ENCODE data around the gene VAV1. TPM values are rescaled to one million over a fixed set of nuclear protein-coding genes. Genes with fewer than 3 reads are reported as not detected.

The VAV1 gene
- total RNA-seq, 1 donor from 2014 or later, result not detected

- H3K27me3 Mint-ChIP-seq (ENCODE audit: low read depth), result peaks cover 65% of the 10 kb centered on the region
- H3K9me3 Mint-ChIP-seq, result peaks cover 25% of the 10 kb centered on the region
- H3K4me3 Mint-ChIP-seq, result no peak overlapping the region
- no peak overlapping the region for H3K27ac Mint-ChIP-seq (ENCODE audit: unreplicated experiment)
- H3K4me1 Mint-ChIP-seq, result no peaks in the 10 kb centered on the region
- H3K36me3 Mint-ChIP-seq (ENCODE audit: low read depth), result no peaks in the 10 kb centered on the region
- no peak for DNase-seq (ENCODE audit: low read depth, low spot score)
- no peak for TF ChIP-seq CTCF (conservative IDR thresholded peaks at IDR 0.05)
Measured at GRCh38 chr19:6890938-6891337, 118.4 kb downstream of the VAV1 start.

- H3K27me3 Mint-ChIP-seq (ENCODE audit: low read depth), result peaks cover 61% of the 10 kb centered on the region
- no peak overlapping the region for H3K27ac Mint-ChIP-seq (ENCODE audit: unreplicated experiment)
- no peak overlapping the region for H3K4me3 Mint-ChIP-seq
- TF ChIP-seq CTCF (conservative IDR thresholded peaks at IDR 0.05), result no peak
- no peaks in the 10 kb centered on the region for H3K36me3 Mint-ChIP-seq (ENCODE audit: low read depth)
- no peak for DNase-seq (ENCODE audit: low read depth, low spot score)
- no peaks in the 10 kb centered on the region for H3K4me1 Mint-ChIP-seq
- peaks cover 25% of the 10 kb centered on the region for H3K9me3 Mint-ChIP-seq
Measured at GRCh38 chr19:6891761-6892385, 119.4 kb downstream of the VAV1 start.

GRCh38 chr19:6894313-6894712 lies 121.8 kb downstream of the VAV1 start:
- Mint-ChIP-seq H3K27ac (ENCODE audit: unreplicated experiment) (no peak overlapping the region), H3K4me3 (no peak overlapping the region), H3K27me3 (ENCODE audit: low read depth) (peaks cover 41% of the 10 kb centered on the region), H3K9me3 (peaks cover 14% of the 10 kb centered on the region), H3K4me1 (no peaks in the 10 kb centered on the region), H3K36me3 (ENCODE audit: low read depth) (peaks cover 2% of the 10 kb centered on the region)
- no peak for DNase-seq (ENCODE audit: low read depth, low spot score)
- TF ChIP-seq CTCF (conservative IDR thresholded peaks at IDR 0.05), result no peak

- Mint-ChIP-seq H3K36me3 (ENCODE audit: low read depth) (peaks cover 9% of the 10 kb centered on the region), H3K27ac (ENCODE audit: unreplicated experiment) (no peak overlapping the region), H3K9me3 (peaks cover 26% of the 10 kb centered on the region)
Measured at GRCh38 chr19:6903446-6903845, 130.9 kb downstream of the VAV1 start.

GRCh38 chr19:6906559-6907060 lies 134.1 kb downstream of the VAV1 start:
- no peak overlapping the region for H3K27ac Mint-ChIP-seq (ENCODE audit: unreplicated experiment)
- no peak overlapping the region for H3K4me3 Mint-ChIP-seq
- DNase-seq (ENCODE audit: low read depth, low spot score), result no peak
- peaks cover 24% of the 10 kb centered on the region for H3K9me3 Mint-ChIP-seq
- H3K27me3 Mint-ChIP-seq (ENCODE audit: low read depth), result peaks cover 3% of the 10 kb centered on the region
- no peaks in the 10 kb centered on the region for H3K4me1 Mint-ChIP-seq
- peaks cover 12% of the 10 kb centered on the region for H3K36me3 Mint-ChIP-seq (ENCODE audit: low read depth)
- TF ChIP-seq CTCF (conservative IDR thresholded peaks at IDR 0.05), result no peak

More at GRCh38 chr19:6903446-6903845, 130.9 kb downstream of the VAV1 start:
- no peaks in the 10 kb centered on the region for H3K4me1 Mint-ChIP-seq
- no peaks in the 10 kb centered on the region for H3K27me3 Mint-ChIP-seq (ENCODE audit: low read depth)
- DNase-seq (ENCODE audit: low read depth, low spot score), result no peak
- TF ChIP-seq CTCF (conservative IDR thresholded peaks at IDR 0.05), result no peak
- H3K4me3 Mint-ChIP-seq, result no peak overlapping the region

Small RNA genes lying within 50 kb of the gene (microRNA-seq; reads per million reads assigned to microRNA genes)
- gene MIR6791, result 1.8 reads per million

Other genes starting within 250 kb of the VAV1 start
- gene TNFSF9, start 241.7 kb upstream of the VAV1 start, total RNA-seq, result 1.3 and 1.4 TPM in 2 replicates
- 0.41 TPM in 1 of 2 replicates, not detected in the other for gene CD70, start 181.6 kb upstream of the VAV1 start, total RNA-seq
- not detected in 2 replicates for gene TNFSF14, start 102.5 kb upstream of the VAV1 start, total RNA-seq
- 0.37 TPM in 1 of 2 replicates, not detected in the other for gene C3, start 52.1 kb upstream of the VAV1 start, total RNA-seq
- gene GPR108, start 35.1 kb upstream of the VAV1 start, total RNA-seq, result 43.2 and 52.9 TPM in 2 replicates
- gene TRIP10, start 33.0 kb upstream of the VAV1 start, total RNA-seq, result 19.0 and 20.6 TPM in 2 replicates
- gene SH2D3A, start 5.3 kb upstream of the VAV1 start, total RNA-seq, result not detected in 2 replicates
- gene ADGRE1, start 114.9 kb downstream of the VAV1 start, total RNA-seq, result not detected in 2 replicates
- gene MBD3L2B, start 248.7 kb downstream of the VAV1 start, total RNA-seq, result not detected in 2 replicates